ENCODE measurements around the gene DNAAF1.

- TF ChIP-seq TEAD4 (IDR thresholded peaks at IDR 0.05) (no peak), CREB1 (IDR thresholded peaks at IDR 0.05; ENCODE audit: low read depth) (no peak)
- TF ChIP-seq, protein P1, sequence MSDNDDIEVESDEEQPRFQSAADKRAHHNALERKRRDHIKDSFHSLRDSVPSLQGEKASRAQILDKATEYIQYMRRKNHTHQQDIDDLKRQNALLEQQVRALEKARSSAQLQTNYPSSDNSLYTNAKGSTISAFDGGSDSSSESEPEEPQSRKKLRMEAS (IDR thresholded peaks at IDR 0.05), result no peak
Observed at GRCh38 chr16:84212631-84213030, 67.5 kb downstream of the DNAAF1 start.
